ENCODE results near the gene CER1.
A peak's percentile ranks its signal among the peaks of the same experiment; 100 is the strongest.

The CER1 gene

DNA sequence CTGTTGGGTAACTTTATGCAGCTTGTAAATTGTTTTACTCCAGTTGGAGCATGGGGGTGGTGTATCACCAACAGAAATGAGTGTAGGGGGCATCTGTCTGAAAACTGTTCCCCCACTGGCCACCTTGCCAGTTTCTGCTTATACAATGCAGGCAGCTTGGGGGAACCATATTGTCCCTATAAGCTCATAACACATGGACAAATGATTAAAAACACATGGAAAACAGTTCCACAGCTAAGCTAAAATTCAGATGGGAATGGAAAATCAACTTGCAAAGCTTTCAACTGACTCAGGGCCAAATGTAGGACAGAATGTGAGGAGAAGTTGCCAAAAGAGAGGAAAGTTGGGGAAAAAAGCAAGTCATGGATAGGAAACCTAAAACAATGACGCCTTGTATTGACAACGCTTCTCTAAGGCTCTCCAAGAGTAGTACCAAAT, 7.9 kb upstream of the CER1 start:
- POLR2A ChIA-PET: no interaction called here
- Histone ChIP-seq H3K27ac (ENCODE audit: extremely low read depth, low read depth, low read length) (no peak overlapping the region), H3K36me3 (ENCODE audit: control insufficient read depth in 2 of 2, insufficient read depth in 1 of 2, low read length in 2 of 2) (no peaks in the 10 kb centered on the region), H3K9me3 (ENCODE audit: control insufficient read depth, insufficient read depth, low read depth, low read length) (no peaks in the 10 kb centered on the region), H3K4me1 (ENCODE audit: control insufficient read depth, insufficient read depth, low read length) (no peaks in the 10 kb centered on the region), H3K4me3 (ENCODE audit: low read depth, low read length) (no peak overlapping the region)
- CTCF ChIA-PET: no interaction called here
- no peak for TF ChIP-seq ZNF658 (tag by site-specific recombination; IDR thresholded peaks at IDR 0.05)
- no peak for TF ChIP-seq ZNF48 (tag by site-specific recombination; IDR thresholded peaks at IDR 0.05)
- TF ChIP-seq ZNF660 (tag by site-specific recombination; IDR thresholded peaks at IDR 0.05): no peak
- no peak for TF ChIP-seq REPIN1 (tag by site-specific recombination; IDR thresholded peaks at IDR 0.05; ENCODE audit: low read depth)
- TF ChIP-seq ZNF549 (tag by site-specific recombination; IDR thresholded peaks at IDR 0.05): no peak
- TF ChIP-seq, protein P1, sequence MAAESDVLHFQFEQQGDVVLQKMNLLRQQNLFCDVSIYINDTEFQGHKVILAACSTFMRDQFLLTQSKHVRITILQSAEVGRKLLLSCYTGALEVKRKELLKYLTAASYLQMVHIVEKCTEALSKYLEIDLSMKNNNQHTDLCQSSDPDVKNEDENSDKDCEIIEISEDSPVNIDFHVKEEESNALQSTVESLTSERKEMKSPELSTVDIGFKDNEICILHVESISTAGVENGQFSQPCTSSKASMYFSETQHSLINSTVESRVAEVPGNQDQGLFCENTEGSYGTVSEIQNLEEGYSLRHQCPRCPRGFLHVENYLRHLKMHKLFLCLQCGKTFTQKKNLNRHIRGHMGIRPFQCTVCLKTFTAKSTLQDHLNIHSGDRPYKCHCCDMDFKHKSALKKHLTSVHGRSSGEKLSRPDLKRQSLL (tag by site-specific recombination; IDR thresholded peaks at IDR 0.05): no peak
- no peak for TF ChIP-seq ZNF239 (tag by site-specific recombination; IDR thresholded peaks at IDR 0.05)
- no peak for TF ChIP-seq ZNF747 (tag by site-specific recombination; IDR thresholded peaks at IDR 0.05)

DNA sequence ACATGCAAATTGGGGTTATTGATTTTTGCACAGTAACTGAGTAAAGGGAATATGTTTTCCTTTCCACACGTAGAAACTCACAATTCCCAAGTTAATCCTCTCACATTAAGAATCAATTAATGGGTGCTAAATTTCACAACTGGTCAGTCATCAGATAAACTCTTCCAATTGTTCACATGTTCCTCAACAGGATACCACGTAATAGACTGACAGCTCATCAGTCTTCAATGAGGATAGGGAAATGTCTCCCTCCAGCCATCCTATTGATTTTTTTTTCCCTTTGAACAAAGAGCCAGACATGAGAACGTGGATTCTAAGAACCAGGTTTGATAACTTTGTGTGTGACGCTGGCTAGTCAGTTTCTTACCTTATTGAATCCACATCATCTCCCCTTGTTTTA, 768 bp upstream of the CER1 start:
- H3K36me3 ChIP-seq (ENCODE audit: control insufficient read depth in 2 of 2, insufficient read depth in 1 of 2, low read length in 2 of 2): no peaks in the 10 kb centered on the region
- no peaks in the 10 kb centered on the region for H3K4me1 ChIP-seq (ENCODE audit: control insufficient read depth, insufficient read depth, low read length)
- H3K27ac ChIP-seq (ENCODE audit: extremely low read depth, low read depth, low read length): no peak overlapping the region
- POLR2A ChIA-PET: no interaction called here
- CTCF ChIA-PET: interaction anchor here (1.1 kb wide), 1 partner anchor 14 kb away, joined by 3 read pairs; no protein-coding TSS in a partner anchor
- no peak overlapping the region for H3K4me3 ChIP-seq (ENCODE audit: low read depth, low read length)
- TF ChIP-seq, protein P2, sequence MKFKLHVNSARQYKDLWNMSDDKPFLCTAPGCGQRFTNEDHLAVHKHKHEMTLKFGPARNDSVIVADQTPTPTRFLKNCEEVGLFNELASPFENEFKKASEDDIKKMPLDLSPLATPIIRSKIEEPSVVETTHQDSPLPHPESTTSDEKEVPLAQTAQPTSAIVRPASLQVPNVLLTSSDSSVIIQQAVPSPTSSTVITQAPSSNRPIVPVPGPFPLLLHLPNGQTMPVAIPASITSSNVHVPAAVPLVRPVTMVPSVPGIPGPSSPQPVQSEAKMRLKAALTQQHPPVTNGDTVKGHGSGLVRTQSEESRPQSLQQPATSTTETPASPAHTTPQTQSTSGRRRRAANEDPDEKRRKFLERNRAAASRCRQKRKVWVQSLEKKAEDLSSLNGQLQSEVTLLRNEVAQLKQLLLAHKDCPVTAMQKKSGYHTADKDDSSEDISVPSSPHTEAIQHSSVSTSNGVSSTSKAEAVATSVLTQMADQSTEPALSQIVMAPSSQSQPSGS (tag by site-specific recombination; IDR thresholded peaks at IDR 0.05; ENCODE audit: low read depth): no peak
- no peak for TF ChIP-seq ZNF155 (tag by site-specific recombination; IDR thresholded peaks at IDR 0.05)
- TF ChIP-seq ZNF394 (tag by site-specific recombination; IDR thresholded peaks at IDR 0.05; ENCODE audit: borderline replicate concordance): no peak
- TF ChIP-seq RBAK (tag by site-specific recombination; IDR thresholded peaks at IDR 0.05): no peak
- TF ChIP-seq ZNF677 (tag by site-specific recombination; IDR thresholded peaks at IDR 0.05): no peak
- no peak for TF ChIP-seq YY1 (tag by site-specific recombination; IDR thresholded peaks at IDR 0.05)
- H3K9me3 ChIP-seq (ENCODE audit: control insufficient read depth, insufficient read depth, low read depth, low read length): no peaks in the 10 kb centered on the region

DNA sequence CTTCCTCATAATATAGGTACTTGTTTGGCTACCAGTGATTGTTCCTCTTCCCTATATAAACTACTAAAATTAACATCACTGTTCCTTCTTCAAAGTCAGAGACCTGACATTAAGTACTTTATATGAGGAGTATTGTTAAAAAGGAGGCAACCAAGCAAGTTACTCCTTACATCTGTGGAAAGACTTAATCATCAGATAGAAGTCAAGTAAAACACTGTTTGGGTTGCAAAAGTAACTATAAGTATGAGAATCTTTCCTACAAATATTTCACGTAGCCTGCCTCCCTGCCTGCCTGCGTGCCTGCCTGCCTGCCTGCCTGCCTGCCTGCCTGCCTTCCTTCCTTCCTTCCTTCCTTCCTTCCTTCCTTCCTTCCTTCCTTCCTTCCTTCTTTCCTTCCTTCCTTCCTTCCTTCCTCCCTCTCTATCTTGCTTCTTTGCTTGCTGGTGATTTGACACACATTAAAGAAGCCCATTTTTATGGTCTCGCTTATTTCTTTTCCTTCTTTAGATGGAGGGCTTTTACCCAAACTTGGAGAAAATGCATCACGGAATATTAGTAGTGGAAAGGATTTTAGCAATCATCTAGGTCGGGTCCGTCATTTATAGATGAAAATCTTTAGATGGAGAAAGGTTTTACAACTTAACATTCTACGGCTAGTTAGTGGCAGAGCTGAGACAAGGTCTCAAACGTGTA, 3.2 kb downstream of the CER1 start:
- no peaks in the 10 kb centered on the region for H3K9me3 ChIP-seq (ENCODE audit: control insufficient read depth, insufficient read depth, low read depth, low read length)
- TF ChIP-seq ZNF548 (tag by site-specific recombination; IDR thresholded peaks at IDR 0.05) (no peak), ZNF544 (tag by site-specific recombination; IDR thresholded peaks at IDR 0.05) (no peak), TRIM28 (IDR thresholded peaks at IDR 0.05; ENCODE audit: borderline replicate concordance, low read length) (no peak), OSR2 (tag by site-specific recombination; IDR thresholded peaks at IDR 0.05) (no peak), ZNF621 (tag by site-specific recombination; IDR thresholded peaks at IDR 0.05) (no peak), ZNF366 (tag by site-specific recombination; conservative IDR thresholded peaks at IDR 0.05) (0 out of 2 replicates have a peak, but pooled peaks have one; percentile 29)
- TF ChIP-seq, protein P3, sequence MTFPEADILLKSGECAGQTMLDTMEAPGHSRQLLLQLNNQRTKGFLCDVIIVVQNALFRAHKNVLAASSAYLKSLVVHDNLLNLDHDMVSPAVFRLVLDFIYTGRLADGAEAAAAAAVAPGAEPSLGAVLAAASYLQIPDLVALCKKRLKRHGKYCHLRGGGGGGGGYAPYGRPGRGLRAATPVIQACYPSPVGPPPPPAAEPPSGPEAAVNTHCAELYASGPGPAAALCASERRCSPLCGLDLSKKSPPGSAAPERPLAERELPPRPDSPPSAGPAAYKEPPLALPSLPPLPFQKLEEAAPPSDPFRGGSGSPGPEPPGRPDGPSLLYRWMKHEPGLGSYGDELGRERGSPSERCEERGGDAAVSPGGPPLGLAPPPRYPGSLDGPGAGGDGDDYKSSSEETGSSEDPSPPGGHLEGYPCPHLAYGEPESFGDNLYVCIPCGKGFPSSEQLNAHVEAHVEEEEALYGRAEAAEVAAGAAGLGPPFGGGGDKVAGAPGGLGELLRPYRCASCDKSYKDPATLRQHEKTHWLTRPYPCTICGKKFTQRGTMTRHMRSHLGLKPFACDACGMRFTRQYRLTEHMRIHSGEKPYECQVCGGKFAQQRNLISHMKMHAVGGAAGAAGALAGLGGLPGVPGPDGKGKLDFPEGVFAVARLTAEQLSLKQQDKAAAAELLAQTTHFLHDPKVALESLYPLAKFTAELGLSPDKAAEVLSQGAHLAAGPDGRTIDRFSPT (tag by site-specific recombination; IDR thresholded peaks at IDR 0.05): no peak
- TF ChIP-seq, protein P4, sequence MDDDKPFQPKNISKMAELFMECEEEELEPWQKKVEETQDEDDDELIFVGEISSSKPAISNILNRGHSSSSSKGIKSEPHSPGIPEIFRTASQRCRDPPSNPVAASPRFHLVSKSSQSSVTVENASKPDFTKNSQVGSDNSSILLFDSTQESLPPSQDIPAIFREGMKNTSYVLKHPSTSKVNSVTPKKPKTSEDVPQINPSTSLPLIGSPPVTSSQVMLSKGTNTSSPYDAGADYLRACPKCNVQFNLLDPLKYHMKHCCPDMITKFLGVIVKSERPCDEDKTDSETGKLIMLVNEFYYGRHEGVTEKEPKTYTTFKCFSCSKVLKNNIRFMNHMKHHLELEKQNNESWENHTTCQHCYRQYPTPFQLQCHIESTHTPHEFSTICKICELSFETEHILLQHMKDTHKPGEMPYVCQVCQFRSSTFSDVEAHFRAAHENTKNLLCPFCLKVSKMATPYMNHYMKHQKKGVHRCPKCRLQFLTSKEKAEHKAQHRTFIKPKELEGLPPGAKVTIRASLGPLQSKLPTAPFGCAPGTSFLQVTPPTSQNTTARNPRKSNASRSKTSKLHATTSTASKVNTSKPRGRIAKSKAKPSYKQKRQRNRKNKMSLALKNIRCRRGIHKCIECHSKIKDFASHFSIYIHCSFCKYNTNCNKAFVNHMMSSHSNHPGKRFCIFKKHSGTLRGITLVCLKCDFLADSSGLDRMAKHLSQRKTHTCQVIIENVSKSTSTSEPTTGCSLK (tag by site-specific recombination; IDR thresholded peaks at IDR 0.05): no peak
- TF ChIP-seq, protein P5, sequence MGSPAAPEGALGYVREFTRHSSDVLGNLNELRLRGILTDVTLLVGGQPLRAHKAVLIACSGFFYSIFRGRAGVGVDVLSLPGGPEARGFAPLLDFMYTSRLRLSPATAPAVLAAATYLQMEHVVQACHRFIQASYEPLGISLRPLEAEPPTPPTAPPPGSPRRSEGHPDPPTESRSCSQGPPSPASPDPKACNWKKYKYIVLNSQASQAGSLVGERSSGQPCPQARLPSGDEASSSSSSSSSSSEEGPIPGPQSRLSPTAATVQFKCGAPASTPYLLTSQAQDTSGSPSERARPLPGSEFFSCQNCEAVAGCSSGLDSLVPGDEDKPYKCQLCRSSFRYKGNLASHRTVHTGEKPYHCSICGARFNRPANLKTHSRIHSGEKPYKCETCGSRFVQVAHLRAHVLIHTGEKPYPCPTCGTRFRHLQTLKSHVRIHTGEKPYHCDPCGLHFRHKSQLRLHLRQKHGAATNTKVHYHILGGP (tag by site-specific recombination; IDR thresholded peaks at IDR 0.05): no peak
- CTCF ChIA-PET: interaction anchor here (0.7 kb wide), 1 partner anchor 22 kb away, joined by 3 read pairs; no protein-coding TSS in a partner anchor
- H3K4me3 ChIP-seq (ENCODE audit: low read depth, low read length): no peak overlapping the region
- no peaks in the 10 kb centered on the region for H3K4me1 ChIP-seq (ENCODE audit: control insufficient read depth, insufficient read depth, low read length)
- H3K36me3 ChIP-seq (ENCODE audit: control insufficient read depth in 2 of 2, insufficient read depth in 1 of 2, low read length in 2 of 2): no peaks in the 10 kb centered on the region
- H3K27ac ChIP-seq (ENCODE audit: extremely low read depth, low read depth, low read length): no peak overlapping the region
- POLR2A ChIA-PET: no interaction called here
